Peyer's patch (tissue), 4 donors: ENCODE results near the gene CSAD.

ENCODE experiments used
- POLR2A ChIP-seq, 2 donors: fragments of 450-650 bp; IDR thresholded peaks; one replicate each; pipeline ENCODE4 v1.5.1; 2017; ENCODE audit warnings: antibody characterized with exemption in 2 of 2, mild to moderate bottlenecking in 2 of 2, moderate library complexity in 2 of 2
- TF ChIP-seq, protein P1 (sequence below), 6 experiments: fragments of 450-650 bp in 4 of 6; fragments of 200-600 bp in 2 of 6; sonication (generic) in 1 of 6; IDR thresholded peaks; one replicate each; pipeline ENCODE4 v1.5.1; 2017 to 2019; ENCODE audit warnings: antibody characterized with exemption in 6 of 6, mild to moderate bottlenecking in 3 of 6, moderate library complexity in 1 of 6

GRCh38 chr12:53145383-53146260 lies 35.1 kb downstream of the CSAD start:
- no peak for TF ChIP-seq POLR2A (IDR thresholded peaks at IDR 0.05)
- TF ChIP-seq, protein P1, sequence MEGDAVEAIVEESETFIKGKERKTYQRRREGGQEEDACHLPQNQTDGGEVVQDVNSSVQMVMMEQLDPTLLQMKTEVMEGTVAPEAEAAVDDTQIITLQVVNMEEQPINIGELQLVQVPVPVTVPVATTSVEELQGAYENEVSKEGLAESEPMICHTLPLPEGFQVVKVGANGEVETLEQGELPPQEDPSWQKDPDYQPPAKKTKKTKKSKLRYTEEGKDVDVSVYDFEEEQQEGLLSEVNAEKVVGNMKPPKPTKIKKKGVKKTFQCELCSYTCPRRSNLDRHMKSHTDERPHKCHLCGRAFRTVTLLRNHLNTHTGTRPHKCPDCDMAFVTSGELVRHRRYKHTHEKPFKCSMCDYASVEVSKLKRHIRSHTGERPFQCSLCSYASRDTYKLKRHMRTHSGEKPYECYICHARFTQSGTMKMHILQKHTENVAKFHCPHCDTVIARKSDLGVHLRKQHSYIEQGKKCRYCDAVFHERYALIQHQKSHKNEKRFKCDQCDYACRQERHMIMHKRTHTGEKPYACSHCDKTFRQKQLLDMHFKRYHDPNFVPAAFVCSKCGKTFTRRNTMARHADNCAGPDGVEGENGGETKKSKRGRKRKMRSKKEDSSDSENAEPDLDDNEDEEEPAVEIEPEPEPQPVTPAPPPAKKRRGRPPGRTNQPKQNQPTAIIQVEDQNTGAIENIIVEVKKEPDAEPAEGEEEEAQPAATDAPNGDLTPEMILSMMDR (IDR thresholded peaks at IDR 0.05): no peak
